ENCODE data around the gene SESN1. TPM values are rescaled to one million over a fixed set of nuclear protein-coding genes. Genes with fewer than 3 reads are reported as not detected.

SESN1 gene
- total RNA-seq, 1 donor from 2014 or later, result 40.8 TPM

GRCh38 chr6:109023356-109023925 is 71.2 kb downstream of the SESN1 start:
- H3K4me1 Mint-ChIP-seq, result no peaks in the 10 kb centered on the region
- H3K27ac ChIP-seq, result no peak overlapping the region
- H2AFZ ChIP-seq (replicated peaks), result no peak overlapping the region
- H3K27ac Mint-ChIP-seq, result no peak overlapping the region
- H4K20me1 ChIP-seq (ENCODE audit: low read depth), result no peaks in the 10 kb centered on the region
- TF ChIP-seq EZH2phosphoT487 (IDR thresholded peaks at IDR 0.05), result no peak
- TF ChIP-seq EZH2 (IDR thresholded peaks at IDR 0.05), result no peak
- TF ChIP-seq CTCF (IDR thresholded peaks at IDR 0.05), result no peak
- no peak overlapping the region for H3K9ac ChIP-seq
- no peaks in the 10 kb centered on the region for H3K27me3 ChIP-seq
- no peak overlapping the region for H3K4me3 ChIP-seq
- no peaks in the 10 kb centered on the region for H3F3A ChIP-seq (ENCODE audit: low read depth)
- peaks cover 3% of the 10 kb centered on the region for H3K9me3 Mint-ChIP-seq
- DNase-seq (ENCODE audit: low spot score), result no peak
- H3K36me3 ChIP-seq, result no peaks in the 10 kb centered on the region
- H3K4me3 Mint-ChIP-seq, result no peak overlapping the region
- no peak overlapping the region for H3K4me2 ChIP-seq
- H3K36me3 Mint-ChIP-seq, result no peaks in the 10 kb centered on the region
- H3K4me1 ChIP-seq, result peaks cover 8% of the 10 kb centered on the region
- no peaks in the 10 kb centered on the region for H3K27me3 Mint-ChIP-seq (ENCODE audit: insufficient read depth, low read depth)
- no peaks in the 10 kb centered on the region for H3K9me3 ChIP-seq (ENCODE audit: low read depth)
- no peaks in the 10 kb centered on the region for H3K79me2 ChIP-seq (ENCODE audit: low read depth)

GRCh38 chr6:109021870-109022269 is 72.8 kb downstream of the SESN1 start:
- Mint-ChIP-seq H3K4me1 (no peaks in the 10 kb centered on the region), H3K9me3 (peaks cover 3% of the 10 kb centered on the region), H3K27ac (no peak overlapping the region), H3K36me3 (no peaks in the 10 kb centered on the region), H3K4me3 (no peak overlapping the region), H3K27me3 (ENCODE audit: insufficient read depth, low read depth) (no peaks in the 10 kb centered on the region)
- Histone ChIP-seq H3K27me3 (no peaks in the 10 kb centered on the region), H3K4me1 (peaks cover 8% of the 10 kb centered on the region), H3K79me2 (ENCODE audit: low read depth) (no peaks in the 10 kb centered on the region), H3K4me3 (no peak overlapping the region), H3F3A (ENCODE audit: low read depth) (no peaks in the 10 kb centered on the region), H3K4me2 (no peak overlapping the region), H3K36me3 (no peaks in the 10 kb centered on the region), H4K20me1 (ENCODE audit: low read depth) (no peaks in the 10 kb centered on the region), H3K9me3 (ENCODE audit: low read depth) (no peaks in the 10 kb centered on the region), H3K9ac (no peak overlapping the region), H3K27ac (no peak overlapping the region), H2AFZ (replicated peaks) (no peak overlapping the region)
- DNase-seq (ENCODE audit: low spot score), result no peak
- no peak for TF ChIP-seq CTCF (IDR thresholded peaks at IDR 0.05)
- no peak for TF ChIP-seq EZH2phosphoT487 (IDR thresholded peaks at IDR 0.05)
- no peak for TF ChIP-seq EZH2 (IDR thresholded peaks at IDR 0.05)

- H3K36me3 Mint-ChIP-seq, result no peaks in the 10 kb centered on the region
- H3K9ac ChIP-seq, result no peak overlapping the region
- no peaks in the 10 kb centered on the region for H3K9me3 ChIP-seq (ENCODE audit: low read depth)
- no peak for DNase-seq (ENCODE audit: low spot score)
- H2AFZ ChIP-seq (replicated peaks), result no peak overlapping the region
- TF ChIP-seq EZH2 (IDR thresholded peaks at IDR 0.05) (no peak), CTCF (IDR thresholded peaks at IDR 0.05) (no peak), EZH2phosphoT487 (IDR thresholded peaks at IDR 0.05) (no peak)
- H3K36me3 ChIP-seq, result no peaks in the 10 kb centered on the region
- H3K4me3 ChIP-seq, result no peak overlapping the region
- H3K4me2 ChIP-seq, result no peak overlapping the region
- H3K4me3 Mint-ChIP-seq, result no peak overlapping the region
- no peak overlapping the region for H3K27ac ChIP-seq
- H4K20me1 ChIP-seq (ENCODE audit: low read depth), result no peaks in the 10 kb centered on the region
- H3K27me3 Mint-ChIP-seq (ENCODE audit: insufficient read depth, low read depth), result no peaks in the 10 kb centered on the region
- peaks cover 12% of the 10 kb centered on the region for H3K4me1 Mint-ChIP-seq
- H3K27me3 ChIP-seq, result no peaks in the 10 kb centered on the region
- no peak overlapping the region for H3K27ac Mint-ChIP-seq
- H3K79me2 ChIP-seq (ENCODE audit: low read depth), result no peaks in the 10 kb centered on the region
- no peaks in the 10 kb centered on the region for H3K9me3 Mint-ChIP-seq
- peaks cover 8% of the 10 kb centered on the region for H3K4me1 ChIP-seq
- H3F3A ChIP-seq (ENCODE audit: low read depth), result no peaks in the 10 kb centered on the region
These were observed 74.7 kb downstream of the SESN1 start for GRCh38 chr6:109019911-109020310.

Data from neural progenitor cell (in vitro differentiated cells).